ENCODE measurements around the gene XRCC6.
"Not testable (repeated sequence)": the region's sequence is repeated elsewhere in the genome, so short reads cannot be mapped to it uniquely, and the experiment has no call there.

XRCC6 gene

DNA sequence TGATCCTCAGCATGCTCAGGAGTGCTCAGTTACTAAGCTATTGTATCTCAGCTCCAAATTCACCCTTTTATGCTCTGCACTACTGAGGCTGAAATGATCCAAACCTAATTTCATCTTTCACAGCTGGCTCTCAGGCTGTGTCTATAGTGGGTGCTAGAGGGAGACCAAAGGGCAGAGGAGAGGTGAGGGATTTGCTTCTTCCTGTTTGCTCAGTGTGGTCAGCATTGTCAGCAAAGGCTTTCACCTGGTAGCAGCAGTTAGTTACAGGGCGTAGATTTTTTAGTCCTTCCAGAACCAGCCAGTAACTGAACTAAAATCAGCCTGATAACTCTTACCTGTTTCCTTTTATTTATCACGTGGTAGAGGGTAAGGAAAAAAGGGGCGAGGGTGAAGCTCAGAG lies 33.2 kb downstream of the XRCC6 start:
- no peak for DNase-seq

DNA sequence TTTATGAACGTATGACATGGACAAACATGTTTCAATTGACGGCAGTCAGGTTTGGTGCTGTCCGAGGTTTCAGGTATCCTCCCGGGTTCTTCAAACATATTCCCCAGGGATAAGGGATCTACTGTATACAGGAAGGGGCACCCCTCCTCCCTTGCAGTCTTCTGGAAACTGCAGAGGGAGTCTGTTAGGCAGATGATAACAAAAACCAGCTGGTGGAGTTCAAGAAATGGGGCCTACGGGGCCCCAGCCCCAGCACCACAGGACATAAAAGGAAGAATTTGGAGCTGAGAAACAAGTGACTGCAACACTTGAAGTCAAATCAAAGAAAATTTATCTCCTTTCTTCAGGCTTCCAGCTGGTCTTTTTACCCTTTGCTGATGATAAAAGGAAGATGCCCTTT lies 35.5 kb downstream of the XRCC6 start:
- no peak for DNase-seq

- no peak for DNase-seq
These were observed 36.6 kb downstream of the XRCC6 start for GRCh38 chr22:41657709-41658108.

- DNase-seq = no peak
These were observed 37.8 kb downstream of the XRCC6 start for GRCh38 chr22:41658869-41659268.

- no peak for DNase-seq
These were observed 38.8 kb downstream of the XRCC6 start for GRCh38 chr22:41659941-41660340.

DNA sequence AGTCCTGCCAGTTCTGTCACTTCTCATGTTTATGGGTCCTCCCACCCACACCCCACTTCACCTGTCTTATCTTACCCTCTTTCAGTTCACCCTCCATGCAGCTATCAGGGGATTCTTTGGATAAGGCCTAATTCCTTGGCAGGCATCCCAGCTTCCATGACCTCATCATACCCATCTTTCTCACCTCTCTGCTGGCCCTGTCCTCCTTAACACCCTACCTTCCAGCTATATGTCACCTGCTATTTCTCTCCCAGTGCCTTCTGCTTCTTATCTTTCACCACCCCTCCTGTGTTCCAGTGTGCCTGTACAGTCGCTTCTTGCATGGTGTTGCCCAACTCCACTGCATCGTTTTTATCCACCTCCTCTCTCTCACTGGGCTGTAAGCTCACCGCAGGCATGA lies 39.3 kb downstream of the XRCC6 start:
- no peak for DNase-seq

DNA sequence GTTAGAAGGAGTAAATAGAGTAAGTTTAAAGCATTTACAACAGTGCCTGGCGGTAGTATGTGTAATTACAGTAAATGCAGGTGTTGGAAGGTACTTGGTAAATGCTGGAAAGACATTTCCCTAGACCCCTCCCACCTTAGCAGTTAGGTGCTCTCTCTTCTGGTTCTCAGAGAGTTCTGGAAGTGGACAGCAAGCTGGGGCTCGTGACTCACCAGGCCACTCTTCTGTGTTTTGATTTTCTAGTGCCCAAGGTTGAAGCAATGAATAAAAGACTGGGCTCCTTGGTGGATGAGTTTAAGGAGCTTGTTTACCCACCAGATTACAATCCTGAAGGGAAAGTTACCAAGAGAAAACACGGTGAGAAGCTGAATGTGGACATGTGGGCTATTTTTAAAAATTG lies 40.0 kb downstream of the XRCC6 start:
- DNase-seq = no peak

DNA sequence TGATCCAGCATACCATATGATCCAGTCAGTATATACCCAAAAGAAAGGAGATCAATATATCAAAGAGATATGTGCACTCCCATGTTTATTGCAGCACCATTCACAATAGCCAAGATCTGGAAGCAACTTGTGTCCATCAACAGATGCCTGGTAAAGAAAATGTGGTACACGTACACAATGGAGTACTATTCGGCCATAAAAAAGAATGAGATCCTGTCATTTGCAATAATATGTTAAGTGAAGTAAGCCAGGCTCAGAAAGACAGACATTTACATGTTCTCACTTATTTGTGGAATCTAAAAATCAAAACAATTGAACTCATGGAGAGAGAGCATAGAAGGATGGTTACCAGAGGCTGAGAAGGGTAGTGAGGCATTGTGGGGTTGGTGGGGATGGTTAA lies 40.6 kb downstream of the XRCC6 start:
- no peak for DNase-seq

GRCh38 chr22:41663594-41663993 lies 42.5 kb downstream of the XRCC6 start:
- DNase-seq = not testable (repeated sequence)

GRCh38 chr22:41664490-41664889 lies 43.4 kb downstream of the XRCC6 start:
- DNase-seq = no peak

GRCh38 chr22:41664951-41665350 lies 43.9 kb downstream of the XRCC6 start:
- no peak for DNase-seq

- DNase-seq = no peak
These were observed 48.1 kb downstream of the XRCC6 start for GRCh38 chr22:41668971-41669911.

DNA sequence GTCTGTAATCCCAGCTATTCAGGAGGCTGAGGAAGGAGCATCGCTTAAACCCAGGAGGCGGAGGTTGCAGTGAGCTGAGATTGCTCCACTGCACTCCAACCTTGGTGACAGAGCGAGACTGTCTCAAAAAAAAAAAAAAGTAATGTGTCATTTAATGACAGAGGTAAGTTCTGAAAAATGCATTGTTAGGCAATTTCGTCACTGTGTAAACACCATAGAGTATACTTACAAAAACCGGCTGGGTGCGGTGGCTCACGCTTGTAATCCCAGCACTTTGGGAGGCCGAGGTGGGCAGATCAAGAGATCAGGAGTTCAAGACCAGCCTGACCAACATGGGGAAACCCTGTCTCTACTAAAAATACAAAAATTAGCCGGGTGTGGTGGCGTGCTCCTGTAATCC lies 51.0 kb downstream of the XRCC6 start:
- not testable (repeated sequence) for DNase-seq

DNA sequence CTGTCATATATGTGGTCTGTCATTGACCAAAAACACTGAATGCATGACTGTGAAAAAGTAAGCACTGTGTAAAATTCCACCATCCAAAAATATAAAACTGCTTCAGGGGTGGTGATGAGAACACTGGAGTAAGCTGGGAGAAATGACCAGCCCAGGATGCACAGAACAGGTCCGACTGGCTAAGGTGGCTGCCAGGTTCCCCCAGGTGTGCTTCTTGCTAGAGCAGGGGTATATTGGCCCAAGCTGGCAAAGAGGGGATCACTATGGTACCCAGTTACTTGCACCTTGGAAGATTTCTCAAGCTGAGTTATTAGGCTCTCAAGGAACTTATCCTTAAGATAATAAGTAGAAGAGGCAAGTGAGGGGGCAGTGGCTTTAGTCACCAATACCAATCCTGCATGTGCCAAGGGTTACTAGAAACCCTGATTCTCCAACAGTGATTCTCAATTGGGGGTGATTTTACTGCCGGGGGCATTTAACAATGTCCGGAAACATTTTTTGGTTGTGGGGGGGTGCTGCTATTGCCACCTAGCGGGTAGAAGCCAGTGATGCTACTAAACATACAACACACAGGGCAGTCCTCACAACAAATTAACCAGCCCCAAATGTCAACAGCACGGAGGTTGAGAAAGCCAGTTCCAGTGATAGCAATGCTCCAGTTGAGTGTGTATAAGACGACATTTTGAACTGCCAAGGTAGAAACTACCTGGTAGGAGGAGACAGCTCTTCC lies 51.9 kb downstream of the XRCC6 start:
- DNase-seq = no peak

DNA sequence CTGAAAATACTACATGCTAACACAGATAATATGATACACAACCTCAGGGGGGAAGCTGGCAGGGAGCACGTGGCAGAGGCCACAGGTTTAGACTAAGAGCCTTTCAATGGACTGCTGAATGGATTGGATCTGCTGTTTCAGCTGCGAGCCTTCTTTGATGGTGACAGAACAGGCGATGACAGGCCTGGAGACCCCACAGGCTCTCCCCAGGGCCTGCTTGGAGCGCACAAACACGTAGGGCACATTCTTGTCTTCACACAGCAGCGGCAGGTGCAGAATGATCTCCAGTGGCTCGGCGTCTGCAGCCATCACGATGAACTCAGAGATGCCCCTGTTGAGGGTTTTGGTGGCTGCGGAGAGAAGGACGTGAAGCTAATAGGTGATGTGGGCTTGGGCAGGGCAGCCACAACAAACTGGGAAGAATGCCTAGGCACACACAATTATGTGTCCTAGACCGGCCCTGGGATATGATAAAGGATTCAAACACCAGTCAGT lies 53.8 kb downstream of the XRCC6 start:
- no peak for DNase-seq

- no peak for DNase-seq
These were observed 55.0 kb downstream of the XRCC6 start for GRCh38 chr22:41676134-41676533.

- no peak for DNase-seq
These were observed 60.5 kb downstream of the XRCC6 start for GRCh38 chr22:41681616-41682015.

- peak; percentile 80 for DNase-seq
These were observed 61.1 kb downstream of the XRCC6 start for GRCh38 chr22:41682033-41682807.

DNA sequence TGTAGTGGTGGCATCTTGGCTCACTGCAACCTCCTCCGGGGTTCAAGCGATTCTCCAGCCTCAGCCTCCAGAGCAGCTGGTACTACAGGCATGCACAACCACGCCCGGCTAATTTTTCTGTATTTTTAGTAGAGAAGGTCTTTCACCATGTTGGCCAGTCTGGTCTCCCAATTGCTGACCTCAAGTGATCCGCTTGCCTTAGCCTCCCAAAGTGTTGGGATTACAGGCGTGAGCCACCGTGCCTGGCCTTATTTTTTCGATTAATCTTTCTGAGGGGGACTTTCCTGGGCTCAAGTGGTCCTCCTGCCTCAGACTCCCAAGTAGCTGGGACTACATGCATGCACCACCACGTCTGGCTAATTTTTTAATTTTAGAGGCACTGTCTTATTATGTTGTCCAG lies 62.0 kb downstream of the XRCC6 start:
- DNase-seq = no peak

GRCh38 chr22:41683616-41684015 lies 62.5 kb downstream of the XRCC6 start:
- DNase-seq = no peak

- DNase-seq = no peak
These were observed 63.1 kb downstream of the XRCC6 start for GRCh38 chr22:41684194-41684593.

DNA sequence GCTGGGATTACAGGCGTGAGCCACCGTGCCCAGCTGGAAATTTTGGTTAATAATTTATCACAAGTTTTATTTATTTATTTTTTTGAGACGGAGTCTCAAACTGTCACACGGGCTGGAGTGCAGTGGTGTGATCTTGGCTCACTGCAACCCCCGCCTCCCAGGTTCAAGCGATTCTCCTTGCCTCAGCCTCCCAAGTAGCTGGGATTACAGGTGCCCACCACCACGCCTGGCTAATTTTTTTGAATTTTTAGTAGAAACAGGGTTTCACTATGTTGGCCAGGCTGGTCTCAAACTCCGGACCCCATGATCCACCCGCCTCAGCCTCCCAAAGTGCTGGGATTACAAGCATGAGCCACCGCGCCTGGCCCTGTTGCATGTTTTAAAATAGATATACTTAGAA lies 65.8 kb downstream of the XRCC6 start:
- not testable (repeated sequence) for DNase-seq

DNA sequence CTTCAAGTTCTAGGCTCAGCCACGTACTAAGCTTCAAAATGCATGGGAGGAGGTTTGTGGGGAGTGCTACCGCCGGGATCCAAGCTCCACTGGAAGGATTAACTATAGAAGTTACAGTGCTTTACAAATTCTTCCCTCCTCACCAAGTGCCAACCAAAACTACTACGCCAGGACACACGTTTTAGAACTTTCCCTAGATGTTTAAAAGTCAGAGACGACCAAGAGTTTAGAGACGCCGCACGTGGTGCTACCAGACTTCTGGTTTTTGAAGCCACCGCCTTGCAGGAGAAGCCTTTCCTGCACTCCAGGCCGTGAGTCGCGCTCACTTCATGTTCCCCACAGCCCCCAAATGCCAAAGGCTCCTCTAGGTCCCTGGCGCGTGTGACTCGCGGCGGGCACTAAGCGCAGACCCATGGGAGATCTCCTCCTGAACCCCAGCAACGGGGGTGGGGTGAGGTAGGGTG lies 66.8 kb downstream of the XRCC6 start:
- DNase-seq = peak; percentile 5
